Mesothelial cell of epicardium (in vitro differentiated cells): ENCODE measurements around the gene MAP2K3. TPM values are rescaled to one million over a fixed set of nuclear protein-coding genes. Genes with fewer than 3 reads are reported as not detected.

Experiments
- DNase-seq, 2 experiments: peaks; one replicate each; pipeline ENCODE4 v3.0.0; 2021; ENCODE audit warnings: low spot score in 2 of 2; ENCODE audit not compliant: unreplicated experiment in 2 of 2
- H3K27ac Mint-ChIP-seq: 2 replicates; pipeline ENCODE4 v1.8.0; 2021; ENCODE audit warnings: mixed read lengths
- H3K27me3 Mint-ChIP-seq: 2 replicates; pipeline ENCODE4 v1.8.0; 2021; ENCODE audit warnings: low read depth, mixed read lengths
- H3K36me3 Mint-ChIP-seq: 2 replicates; pipeline ENCODE4 v1.8.0; 2021; ENCODE audit warnings: mixed read lengths
- H3K4me1 Mint-ChIP-seq: 2 replicates; pipeline ENCODE4 v1.8.0; 2021; ENCODE audit warnings: mixed read lengths
- H3K4me3 Mint-ChIP-seq: 2 replicates; pipeline ENCODE4 v1.8.0; 2021; ENCODE audit warnings: mild to moderate bottlenecking, moderate library complexity, mixed read lengths
- H3K9me3 Mint-ChIP-seq: 2 replicates; pipeline ENCODE4 v1.8.0; 2021; ENCODE audit warnings: mixed read lengths
- total RNA-seq: library from RNA; stranded (reverse); gene quantifications from 3 replicates; pipeline ENCODE4 v1.2.1, GENCODE V29; 2021
- TF ChIP-seq, protein P1 (sequence below): fragments of 200-600 bp; sonication (generic); IDR thresholded peaks from one replicate; pipeline ENCODE4 v1.5.0; 2021; ENCODE audit warnings: antibody characterized with exemption; ENCODE audit not compliant: unreplicated experiment

The MAP2K3 gene
- total RNA-seq, 1 donor from 2014 or later, result 26.8 TPM

DNA sequence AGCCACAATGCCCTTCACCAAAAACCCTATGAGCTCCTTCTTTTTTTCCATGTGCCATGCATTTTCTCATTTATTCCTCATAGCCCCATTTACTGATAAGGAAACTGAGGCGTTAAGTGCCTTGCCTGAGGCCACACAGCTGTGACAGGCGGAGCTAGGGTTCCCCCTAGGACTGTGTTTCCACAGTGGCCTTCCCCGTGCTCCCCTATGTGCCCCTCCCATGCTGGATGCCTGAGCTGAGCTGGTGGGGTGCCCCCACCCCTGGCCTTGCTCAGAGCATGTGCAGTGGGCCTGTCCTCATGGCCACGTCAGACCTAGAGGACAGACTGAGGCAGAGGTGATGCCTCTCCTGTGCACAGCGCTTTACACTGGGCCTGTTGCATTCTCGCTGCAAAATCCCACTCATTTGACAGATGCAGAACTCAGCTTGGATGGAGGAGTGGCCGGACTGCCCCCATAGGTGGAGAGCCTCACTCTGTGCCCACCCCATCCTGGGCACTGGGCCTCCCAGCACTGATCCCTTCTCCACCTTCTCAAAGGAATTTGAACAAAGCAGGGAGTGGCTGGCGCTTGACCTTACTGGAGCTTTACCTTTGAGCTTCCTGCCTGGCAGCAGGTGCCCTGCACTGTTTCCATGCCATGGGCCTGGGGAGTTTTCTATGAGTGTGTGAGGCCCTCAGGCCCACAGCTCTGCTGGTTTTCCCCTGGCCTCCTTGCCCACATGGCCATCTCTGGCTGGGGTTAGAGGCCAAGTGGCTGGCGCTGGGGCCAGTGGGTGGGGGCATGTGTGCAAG is 2.6 kb downstream of the MAP2K3 start:
- DNase-seq, result no peak
- TF ChIP-seq, protein P1, sequence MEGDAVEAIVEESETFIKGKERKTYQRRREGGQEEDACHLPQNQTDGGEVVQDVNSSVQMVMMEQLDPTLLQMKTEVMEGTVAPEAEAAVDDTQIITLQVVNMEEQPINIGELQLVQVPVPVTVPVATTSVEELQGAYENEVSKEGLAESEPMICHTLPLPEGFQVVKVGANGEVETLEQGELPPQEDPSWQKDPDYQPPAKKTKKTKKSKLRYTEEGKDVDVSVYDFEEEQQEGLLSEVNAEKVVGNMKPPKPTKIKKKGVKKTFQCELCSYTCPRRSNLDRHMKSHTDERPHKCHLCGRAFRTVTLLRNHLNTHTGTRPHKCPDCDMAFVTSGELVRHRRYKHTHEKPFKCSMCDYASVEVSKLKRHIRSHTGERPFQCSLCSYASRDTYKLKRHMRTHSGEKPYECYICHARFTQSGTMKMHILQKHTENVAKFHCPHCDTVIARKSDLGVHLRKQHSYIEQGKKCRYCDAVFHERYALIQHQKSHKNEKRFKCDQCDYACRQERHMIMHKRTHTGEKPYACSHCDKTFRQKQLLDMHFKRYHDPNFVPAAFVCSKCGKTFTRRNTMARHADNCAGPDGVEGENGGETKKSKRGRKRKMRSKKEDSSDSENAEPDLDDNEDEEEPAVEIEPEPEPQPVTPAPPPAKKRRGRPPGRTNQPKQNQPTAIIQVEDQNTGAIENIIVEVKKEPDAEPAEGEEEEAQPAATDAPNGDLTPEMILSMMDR, result no peak
- Mint-ChIP-seq H3K9me3 (no peaks in the 10 kb centered on the region), H3K27me3 (peaks cover 12% of the 10 kb centered on the region), H3K4me3 (peak overlapping the region; percentile 90), H3K27ac (peak overlapping the region; percentile 94), H3K4me1 (peaks cover 28% of the 10 kb centered on the region), H3K36me3 (no peaks in the 10 kb centered on the region)

DNA sequence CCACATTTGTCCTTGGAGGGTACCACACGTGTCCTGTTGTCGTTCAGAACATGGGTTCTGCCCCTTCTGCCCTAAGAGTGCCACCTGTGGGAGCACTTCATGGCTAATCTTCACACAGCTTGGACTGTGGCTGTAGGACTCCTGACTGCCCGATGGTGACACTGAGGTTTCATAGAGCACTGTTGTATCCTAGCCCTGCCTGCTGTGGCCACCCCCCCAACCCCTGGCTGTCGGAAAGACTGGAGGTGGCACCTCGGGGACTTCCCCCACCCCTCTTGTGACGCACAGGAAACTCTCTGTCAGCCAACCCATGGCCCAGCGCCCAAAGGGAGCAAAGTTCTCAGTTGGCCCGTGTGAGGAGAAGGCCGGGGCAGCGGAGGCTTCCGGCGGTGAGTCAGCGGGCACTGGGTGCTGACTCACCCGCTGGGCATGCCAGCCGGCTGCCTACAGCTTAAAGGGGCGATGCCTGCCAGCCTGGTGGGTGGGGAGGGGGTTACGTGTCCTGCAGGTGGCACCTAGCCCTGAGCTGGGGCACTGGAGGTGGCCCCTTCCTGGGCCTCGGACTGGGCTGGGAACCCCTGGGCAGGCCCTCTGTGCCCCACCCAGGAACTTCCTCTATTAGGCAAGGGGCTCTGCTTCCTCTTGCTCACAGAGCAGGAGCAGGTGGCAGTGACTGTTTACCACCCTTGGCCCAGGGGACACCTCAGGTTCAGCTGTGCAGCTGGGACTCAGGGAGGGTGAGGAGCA is 3.4 kb downstream of the MAP2K3 start:
- DNase-seq, result no peak
- Mint-ChIP-seq H3K4me3 (no peak overlapping the region), H3K27ac (no peak overlapping the region), H3K36me3 (no peaks in the 10 kb centered on the region), H3K9me3 (no peaks in the 10 kb centered on the region), H3K27me3 (peaks cover 5% of the 10 kb centered on the region), H3K4me1 (peaks cover 28% of the 10 kb centered on the region)
- TF ChIP-seq, protein P1, result no peak

DNA sequence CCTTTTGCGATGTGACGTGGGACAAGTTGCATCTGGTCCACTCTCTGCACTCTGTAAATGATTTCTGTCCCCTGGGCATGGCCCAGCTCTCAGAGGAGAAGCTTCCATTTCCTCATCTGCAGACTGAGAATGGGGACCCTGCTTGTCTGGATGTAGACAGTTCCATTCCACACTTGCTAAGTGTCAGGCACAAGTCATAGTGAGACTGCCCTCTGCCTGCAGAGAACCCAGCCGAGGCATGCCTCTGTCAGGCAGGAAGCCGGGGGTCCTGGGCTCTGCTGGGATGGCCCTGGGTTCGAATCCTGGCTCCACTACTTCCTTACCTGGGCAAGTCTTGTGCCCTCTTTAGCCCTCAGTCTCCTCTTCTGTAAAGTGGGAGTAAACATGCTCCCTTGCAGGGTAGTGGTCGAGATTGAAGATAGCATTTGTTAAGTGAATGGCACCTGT is 4.1 kb downstream of the MAP2K3 start:
- Mint-ChIP-seq H3K4me3 (no peak overlapping the region), H3K4me1 (peaks cover 28% of the 10 kb centered on the region), H3K36me3 (no peaks in the 10 kb centered on the region), H3K27ac (no peak overlapping the region), H3K9me3 (no peaks in the 10 kb centered on the region), H3K27me3 (peaks cover 3% of the 10 kb centered on the region)
- no peak for DNase-seq
- TF ChIP-seq, protein P1, result no peak

DNA sequence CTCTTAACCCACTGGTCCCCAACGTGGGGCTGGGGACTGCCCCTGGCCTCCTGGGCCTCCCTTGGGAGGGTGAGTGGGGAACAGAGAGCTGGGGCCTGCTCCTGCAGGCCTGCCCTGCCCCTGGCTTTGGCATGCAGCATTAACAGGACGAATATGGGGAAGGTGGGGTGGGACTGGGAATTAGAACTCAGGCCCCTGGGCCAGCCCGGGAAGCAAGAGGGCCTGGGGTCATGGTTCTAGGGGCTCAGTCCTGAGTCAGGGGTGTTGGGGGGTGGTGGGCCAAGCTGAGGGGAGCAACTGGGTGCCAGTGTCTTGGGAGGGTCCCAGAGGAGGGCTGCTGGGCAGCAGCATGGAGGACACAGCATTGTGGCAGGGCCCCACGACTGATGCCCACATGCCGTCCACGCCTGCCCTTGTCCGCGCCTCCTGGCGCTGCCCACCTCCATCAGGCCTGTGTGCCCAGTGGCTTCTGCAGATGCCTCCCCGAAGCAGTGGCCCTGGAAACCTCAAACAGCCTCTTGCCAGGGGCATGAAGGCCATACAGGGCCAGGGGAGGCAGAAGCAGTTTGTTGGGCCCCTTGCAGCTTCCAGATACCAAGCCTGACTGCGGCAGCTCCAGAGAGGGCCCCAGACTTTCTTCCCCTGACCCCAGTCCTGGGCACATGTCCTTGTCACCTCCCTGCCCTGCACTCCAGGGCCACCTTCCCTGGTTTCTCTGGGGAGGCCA is 4.8 kb downstream of the MAP2K3 start:
- no peak overlapping the region for H3K27ac Mint-ChIP-seq
- no peak for DNase-seq
- peaks cover 28% of the 10 kb centered on the region for H3K4me1 Mint-ChIP-seq
- no peak overlapping the region for H3K4me3 Mint-ChIP-seq
- TF ChIP-seq, protein P1, result no peak
- no peaks in the 10 kb centered on the region for H3K9me3 Mint-ChIP-seq
- peaks cover 3% of the 10 kb centered on the region for H3K27me3 Mint-ChIP-seq
- no peaks in the 10 kb centered on the region for H3K36me3 Mint-ChIP-seq

DNA sequence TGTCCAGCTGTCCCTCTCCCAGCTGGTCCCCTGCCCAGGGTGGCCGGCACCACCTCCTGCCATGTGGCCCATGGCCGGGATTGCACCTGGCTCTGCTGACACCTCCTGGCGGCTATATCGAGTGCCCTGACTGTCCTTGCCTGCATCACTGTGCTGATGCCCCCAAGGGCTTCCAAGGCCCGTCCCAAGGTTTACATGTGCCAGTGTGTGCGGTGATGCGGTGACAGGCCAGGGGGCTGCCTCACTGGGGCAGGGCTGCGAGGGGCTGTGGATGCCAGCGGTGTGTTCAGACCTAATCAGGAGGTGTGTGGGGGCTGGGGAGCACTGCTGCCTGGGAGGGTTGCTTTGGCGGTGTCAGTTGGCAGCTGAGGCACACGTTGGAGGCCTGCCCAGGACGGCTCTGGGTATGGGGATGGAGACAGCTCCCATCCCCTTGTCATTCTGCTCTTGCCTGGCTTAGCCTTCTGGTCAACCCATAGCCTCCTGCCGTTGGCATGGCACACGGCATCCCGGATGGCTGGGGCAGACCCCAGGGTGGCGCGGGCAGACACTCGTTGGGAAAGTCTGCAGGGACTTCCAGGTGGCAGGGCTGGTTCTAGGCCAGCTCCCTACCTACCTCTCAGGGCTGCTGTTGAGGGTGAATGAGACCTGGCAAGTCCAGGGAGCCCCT is 5.5 kb downstream of the MAP2K3 start:
- TF ChIP-seq, protein P1, result no peak
- peaks cover 2% of the 10 kb centered on the region for H3K36me3 Mint-ChIP-seq
- peaks cover 28% of the 10 kb centered on the region for H3K4me1 Mint-ChIP-seq
- no peak overlapping the region for H3K27ac Mint-ChIP-seq
- no peaks in the 10 kb centered on the region for H3K9me3 Mint-ChIP-seq
- H3K4me3 Mint-ChIP-seq, result no peak overlapping the region
- DNase-seq, result no peak
- H3K27me3 Mint-ChIP-seq, result peaks cover 3% of the 10 kb centered on the region
